ENCODE data around the gene MYBBP1A. TPM values are rescaled to one million over a fixed set of nuclear protein-coding genes. Genes with fewer than 3 reads are reported as not detected.
A peak's percentile ranks its signal among the peaks of the same experiment; 100 is the strongest.
"Not testable (repeated sequence)": the region's sequence is repeated elsewhere in the genome, so short reads cannot be mapped to it uniquely, and the experiment has no call there.

The MYBBP1A gene
- total RNA-seq, 1 experiment from 2014 or later, result 130 TPM

DNA sequence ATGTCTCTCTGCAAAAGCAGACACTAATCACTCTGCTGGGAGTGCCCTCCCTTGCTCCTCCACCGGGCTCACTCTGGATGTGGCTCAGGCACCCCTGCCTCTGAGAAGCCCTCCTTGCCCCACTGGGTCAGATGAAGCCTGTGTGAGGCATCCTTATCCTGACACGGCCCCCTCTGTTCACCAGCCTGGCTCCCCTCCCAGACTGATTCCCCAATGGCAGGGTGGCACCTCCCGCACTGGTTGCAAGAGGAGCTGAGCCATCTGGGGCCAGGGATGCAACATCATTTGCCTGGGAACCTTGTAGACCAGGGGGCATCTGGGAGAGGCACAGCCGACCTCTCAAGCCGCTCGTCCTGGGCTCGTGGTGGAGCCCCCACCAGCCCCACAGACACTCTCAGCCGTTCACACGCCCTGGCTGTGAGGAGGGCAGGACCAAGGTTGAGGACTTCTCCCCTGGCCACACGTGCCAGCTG, 35.8 kb upstream of the MYBBP1A start:
- DNase-seq (ENCODE audit: low read depth, low spot score) (no peak), ATAC-seq (no peak)
- Histone ChIP-seq H3K27ac (ENCODE audit: low read depth, low read length) (no peak overlapping the region), H3K9me2 (ENCODE audit: insufficient read depth) (no peaks in the 10 kb centered on the region), H3K4me2 (ENCODE audit: low read length) (peak overlapping the region; percentile 17; the same call in 1 of the 2 replicates), H3K79me2 (ENCODE audit: insufficient read depth, low read length) (no peaks in the 10 kb centered on the region), H4K20me1 (ENCODE audit: insufficient read depth) (no peaks in the 10 kb centered on the region), H3K27me3 (ENCODE audit: insufficient read depth, low read length) (peaks cover 3% of the 10 kb centered on the region; the same call in 1 of the 2 replicates), H3K36me3 (ENCODE audit: control insufficient read depth in 1 of 2, insufficient read depth in 2 of 2, low read length in 2 of 2) (no peaks in the 10 kb centered on the region), H3K9ac (ENCODE audit: low read length) (no peak overlapping the region), H3K9me3 (ENCODE audit: control insufficient read depth in 1 of 2, insufficient read depth in 1 of 2, low read depth in 1 of 2, low read length in 2 of 2) (no peaks in the 10 kb centered on the region), H2AFZ (ENCODE audit: low read depth, low read length, poor library complexity, severe bottlenecking) (no peak overlapping the region), H3K4me1 (ENCODE audit: control insufficient read depth in 1 of 2, insufficient read depth in 2 of 2, low read length in 2 of 2) (peaks cover 3 to 9% of the 10 kb centered on the region in 2 experiments), H3K4me3 (replicated peaks in 1 of 2; ENCODE audit: low read depth in 1 of 2, low read length in 2 of 2) (no peak overlapping the region)
- ChIA-PET RAD21 (ENCODE audit: low non-redundant PET in 1 of 2, low total read pairs in 2 of 2, uncharacterized antibody in 2 of 2, unreplicated experiment in 2 of 2) (no interaction called here), POLR2A (no interaction called here), CTCF (no interaction called here)
- TF ChIP-seq YY1 (IDR thresholded peaks at IDR 0.05; ENCODE audit: extremely low read depth, insufficient replicate concordance, low read depth, low read length), result no peak
- TF ChIP-seq EGR1 (IDR thresholded peaks at IDR 0.05; ENCODE audit: low read depth), result no peak
- TF ChIP-seq ZNF274 (IDR thresholded peaks at IDR 0.05; ENCODE audit: low read depth, low read length), result no peak
- TF ChIP-seq SRF (IDR thresholded peaks at IDR 0.05; ENCODE audit: low read depth), result no peak
- no peak for TF ChIP-seq ATF3 (IDR thresholded peaks at IDR 0.05)
- no peak for TF ChIP-seq RAD21 (IDR thresholded peaks at IDR 0.05; ENCODE audit: low read depth)
- TF ChIP-seq, protein P1, sequence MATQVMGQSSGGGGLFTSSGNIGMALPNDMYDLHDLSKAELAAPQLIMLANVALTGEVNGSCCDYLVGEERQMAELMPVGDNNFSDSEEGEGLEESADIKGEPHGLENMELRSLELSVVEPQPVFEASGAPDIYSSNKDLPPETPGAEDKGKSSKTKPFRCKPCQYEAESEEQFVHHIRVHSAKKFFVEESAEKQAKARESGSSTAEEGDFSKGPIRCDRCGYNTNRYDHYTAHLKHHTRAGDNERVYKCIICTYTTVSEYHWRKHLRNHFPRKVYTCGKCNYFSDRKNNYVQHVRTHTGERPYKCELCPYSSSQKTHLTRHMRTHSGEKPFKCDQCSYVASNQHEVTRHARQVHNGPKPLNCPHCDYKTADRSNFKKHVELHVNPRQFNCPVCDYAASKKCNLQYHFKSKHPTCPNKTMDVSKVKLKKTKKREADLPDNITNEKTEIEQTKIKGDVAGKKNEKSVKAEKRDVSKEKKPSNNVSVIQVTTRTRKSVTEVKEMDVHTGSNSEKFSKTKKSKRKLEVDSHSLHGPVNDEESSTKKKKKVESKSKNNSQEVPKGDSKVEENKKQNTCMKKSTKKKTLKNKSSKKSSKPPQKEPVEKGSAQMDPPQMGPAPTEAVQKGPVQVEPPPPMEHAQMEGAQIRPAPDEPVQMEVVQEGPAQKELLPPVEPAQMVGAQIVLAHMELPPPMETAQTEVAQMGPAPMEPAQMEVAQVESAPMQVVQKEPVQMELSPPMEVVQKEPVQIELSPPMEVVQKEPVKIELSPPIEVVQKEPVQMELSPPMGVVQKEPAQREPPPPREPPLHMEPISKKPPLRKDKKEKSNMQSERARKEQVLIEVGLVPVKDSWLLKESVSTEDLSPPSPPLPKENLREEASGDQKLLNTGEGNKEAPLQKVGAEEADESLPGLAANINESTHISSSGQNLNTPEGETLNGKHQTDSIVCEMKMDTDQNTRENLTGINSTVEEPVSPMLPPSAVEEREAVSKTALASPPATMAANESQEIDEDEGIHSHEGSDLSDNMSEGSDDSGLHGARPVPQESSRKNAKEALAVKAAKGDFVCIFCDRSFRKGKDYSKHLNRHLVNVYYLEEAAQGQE (IDR thresholded peaks at IDR 0.05; ENCODE audit: low read depth), result no peak
- TF ChIP-seq ZFX (IDR thresholded peaks at IDR 0.05), result no peak
- no peak for TF ChIP-seq SP1 (IDR thresholded peaks at IDR 0.05; ENCODE audit: low read depth)
- no peak for TF ChIP-seq TCF7L2 (IDR thresholded peaks at IDR 0.05; ENCODE audit: borderline replicate concordance, extremely low read depth, insufficient read depth, insufficient read length)
- TF ChIP-seq EZH2phosphoT487 (IDR thresholded peaks at IDR 0.05; ENCODE audit: borderline replicate concordance), result no peak
- no peak for TF ChIP-seq SIN3A (IDR thresholded peaks at IDR 0.05; ENCODE audit: low read depth)
- no peak for TF ChIP-seq POLR2AphosphoS5 (IDR thresholded peaks at IDR 0.05; ENCODE audit: low read depth, low read length)
- no peak for TF ChIP-seq ELF1 (IDR thresholded peaks at IDR 0.05; ENCODE audit: borderline replicate concordance, low read depth)
- TF ChIP-seq JUND (IDR thresholded peaks at IDR 0.05), result no peak
- intact Hi-C loops (cut with micrococcal nuclease), result no loop called here
- BruUV-seq (replicated peaks), result no TSS peak

- ATAC-seq; intact Hi-C loops (cut with micrococcal nuclease); H3K27ac ChIP-seq (ENCODE audit: low read depth, low read length); H3K4me2 ChIP-seq (ENCODE audit: low read length); H3K9me3 ChIP-seq (ENCODE audit: control insufficient read depth in 1 of 2, insufficient read depth in 1 of 2, low read depth in 1 of 2, low read length in 2 of 2); BruUV-seq (replicated peaks); RAD21 ChIA-PET (ENCODE audit: low non-redundant PET in 1 of 2, low total read pairs in 2 of 2, uncharacterized antibody in 2 of 2, unreplicated experiment in 2 of 2); POLR2A ChIA-PET; H3K9ac ChIP-seq (ENCODE audit: low read length); H3K79me2 ChIP-seq (ENCODE audit: insufficient read depth, low read length); CTCF ChIA-PET; H3K27me3 ChIP-seq (ENCODE audit: insufficient read depth, low read length); H4K20me1 ChIP-seq (ENCODE audit: insufficient read depth); DNase-seq (ENCODE audit: low read depth, low spot score); H3K4me3 ChIP-seq (replicated peaks in 1 of 2; ENCODE audit: low read depth in 1 of 2, low read length in 2 of 2); H3K9me2 ChIP-seq (ENCODE audit: insufficient read depth); H3K36me3 ChIP-seq (ENCODE audit: control insufficient read depth in 1 of 2, insufficient read depth in 2 of 2, low read length in 2 of 2); H2AFZ ChIP-seq (ENCODE audit: low read depth, low read length, poor library complexity, severe bottlenecking): not testable (repeated sequence)
- peaks cover 3 to 13% of the 10 kb centered on the region in 2 experiments for H3K4me1 ChIP-seq (ENCODE audit: control insufficient read depth in 1 of 2, insufficient read depth in 2 of 2, low read length in 2 of 2)
These were observed 34.9 kb upstream of the MYBBP1A start for GRCh38 chr17:4590042-4590441.
